GM19463 (cell line): Measurements from ENCODE around the gene PLA2G3.
"Not testable (repeated sequence)": the region's sequence is repeated elsewhere in the genome, so short reads cannot be mapped to it uniquely, and the experiment has no call there.

Source experiments
- ATAC-seq: cut with Tn5 transposase; IDR thresholded peaks from one replicate; pipeline ENCODE4 v1.9.1; 2021; ENCODE audit warnings: mild to moderate bottlenecking, moderate library complexity; ENCODE audit not compliant: unreplicated experiment

PLA2G3 gene

GRCh38 chr22:31102441-31103081 lies 37.7 kb downstream of the PLA2G3 start:
- ATAC-seq, result no peak

- no peak for ATAC-seq
Observed at GRCh38 chr22:31100762-31101525, 39.4 kb downstream of the PLA2G3 start.

- no peak for ATAC-seq
Observed at GRCh38 chr22:31099841-31100761, 40.2 kb downstream of the PLA2G3 start.

GRCh38 chr22:31099386-31099785 lies 40.9 kb downstream of the PLA2G3 start:
- ATAC-seq, result no peak

GRCh38 chr22:31098632-31099110 lies 41.6 kb downstream of the PLA2G3 start:
- ATAC-seq, result no peak

GRCh38 chr22:31097941-31098631 lies 42.2 kb downstream of the PLA2G3 start:
- ATAC-seq, result no peak

GRCh38 chr22:31097539-31097938 lies 42.8 kb downstream of the PLA2G3 start:
- ATAC-seq, result not testable (repeated sequence)

- no peak for ATAC-seq
Observed at GRCh38 chr22:31096657-31097279, 43.5 kb downstream of the PLA2G3 start.

- no peak for ATAC-seq
Observed at GRCh38 chr22:31095637-31096249, 44.6 kb downstream of the PLA2G3 start.

- no peak for ATAC-seq
Observed at GRCh38 chr22:31094741-31095140, 45.6 kb downstream of the PLA2G3 start.

GRCh38 chr22:31094021-31094551 lies 46.2 kb downstream of the PLA2G3 start:
- ATAC-seq, result no peak

- ATAC-seq, result no peak
Observed at GRCh38 chr22:31093086-31093850, 47.0 kb downstream of the PLA2G3 start.

- ATAC-seq, result no peak
Observed at GRCh38 chr22:31092161-31092560, 48.1 kb downstream of the PLA2G3 start.

GRCh38 chr22:31091106-31091975 lies 49.0 kb downstream of the PLA2G3 start:
- no peak for ATAC-seq

- ATAC-seq, result no peak
Observed at GRCh38 chr22:31090217-31091085, 49.9 kb downstream of the PLA2G3 start.

- no peak for ATAC-seq
Observed at GRCh38 chr22:31089160-31090100, 50.9 kb downstream of the PLA2G3 start.
